ENCODE data around the gene AFG3L2. TPM values are rescaled to one million over a fixed set of nuclear protein-coding genes. Genes with fewer than 3 reads are reported as not detected.

AFG3L2 gene
- total and polyA plus RNA-seq, 2 of the 13 experiments (the other 11 are each of a cell fraction or from before 2014, with no cell fraction given), result 28.6 to 86.9 TPM

DNA sequence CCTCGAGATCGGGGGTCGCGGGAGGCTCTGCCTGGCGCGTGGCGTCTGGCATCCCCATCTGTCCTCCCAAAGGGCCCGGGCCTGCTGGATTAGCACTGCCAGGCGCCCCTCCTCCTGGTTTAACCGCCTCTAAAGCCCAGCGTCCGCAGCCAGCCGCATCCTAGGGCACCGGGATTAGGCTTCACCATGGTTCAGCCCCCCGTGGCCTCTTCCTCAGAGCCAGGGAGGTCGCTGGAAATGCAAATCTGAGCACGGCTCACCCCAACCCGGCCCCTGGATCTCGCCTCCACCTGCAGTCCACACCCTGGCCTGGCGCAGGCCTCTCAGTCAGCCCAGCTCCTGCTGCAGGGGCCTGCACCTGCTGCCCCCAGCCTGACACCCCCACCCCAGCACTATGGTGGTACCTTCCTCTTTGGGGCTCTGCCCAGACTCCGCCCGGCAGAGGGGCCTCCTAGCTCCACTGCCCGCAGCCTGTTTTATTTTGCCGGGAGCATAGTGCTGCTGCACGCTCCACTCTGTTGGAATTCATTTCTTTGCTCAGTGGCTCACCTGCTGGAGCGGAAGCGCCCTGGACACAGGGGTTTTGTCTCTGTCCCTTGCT lies 43.9 kb upstream of the AFG3L2 start (continued):
- TF ChIP-seq ZNF513 (CRISPR knock-in tag; conservative IDR thresholded peaks at IDR 0.05) (no peak), HNRNPH1 (optimal IDR thresholded peaks at IDR 0.05; ENCODE audit: low read depth, low read length) (peak; percentile 61), ZNF136 (CRISPR knock-in tag; IDR thresholded peaks at IDR 0.05; ENCODE audit: low read depth) (0 out of 2 replicates have a peak, but pooled peaks have one; percentile 45), ZC3H4 (CRISPR knock-in tag; IDR thresholded peaks at IDR 0.05; ENCODE audit: borderline replicate concordance) (no peak), CCDC6 (CRISPR knock-in tag; IDR thresholded peaks at IDR 0.05) (0 out of 2 replicates have a peak, but pooled peaks have one; percentile 35), GMEB1 (CRISPR knock-in tag; IDR thresholded peaks at IDR 0.05; ENCODE audit: borderline replicate concordance) (no peak; the same call in 1 of the 2 replicates), ZSCAN21 (CRISPR knock-in tag; IDR thresholded peaks at IDR 0.05; ENCODE audit: borderline replicate concordance) (no peak), ZNF431 (CRISPR knock-in tag; IDR thresholded peaks at IDR 0.05; ENCODE audit: borderline replicate concordance, low read depth) (no peak), GATAD1 (CRISPR knock-in tag; IDR thresholded peaks at IDR 0.05) (peak; percentile 28; the same call in 1 of the 2 replicates), ZFP90 (CRISPR knock-in tag; IDR thresholded peaks at IDR 0.05; ENCODE audit: borderline replicate concordance) (no peak), HOXA3 (CRISPR knock-in tag; IDR thresholded peaks at IDR 0.05) (0 out of 2 replicates have a peak, but pooled peaks have one; percentile 42), ZNF607 (CRISPR knock-in tag; IDR thresholded peaks at IDR 0.05; ENCODE audit: borderline replicate concordance) (peak; percentile 83), MNT (IDR thresholded peaks at IDR 0.05) (no peak), ZNF878 (CRISPR knock-in tag; IDR thresholded peaks at IDR 0.05) (no peak), XRCC5 (optimal IDR thresholded peaks at IDR 0.05; ENCODE audit: low read length) (peak; percentile 74), HOXD1 (CRISPR knock-in tag; IDR thresholded peaks at IDR 0.05) (peak; percentile 15; the same call in 1 of the 2 replicates), MEIS1 (CRISPR knock-in tag; IDR thresholded peaks at IDR 0.05; ENCODE audit: borderline replicate concordance) (no peak), ZNF251 (CRISPR knock-in tag; IDR thresholded peaks at IDR 0.05) (no peak)
- TF ChIP-seq, protein P1, sequence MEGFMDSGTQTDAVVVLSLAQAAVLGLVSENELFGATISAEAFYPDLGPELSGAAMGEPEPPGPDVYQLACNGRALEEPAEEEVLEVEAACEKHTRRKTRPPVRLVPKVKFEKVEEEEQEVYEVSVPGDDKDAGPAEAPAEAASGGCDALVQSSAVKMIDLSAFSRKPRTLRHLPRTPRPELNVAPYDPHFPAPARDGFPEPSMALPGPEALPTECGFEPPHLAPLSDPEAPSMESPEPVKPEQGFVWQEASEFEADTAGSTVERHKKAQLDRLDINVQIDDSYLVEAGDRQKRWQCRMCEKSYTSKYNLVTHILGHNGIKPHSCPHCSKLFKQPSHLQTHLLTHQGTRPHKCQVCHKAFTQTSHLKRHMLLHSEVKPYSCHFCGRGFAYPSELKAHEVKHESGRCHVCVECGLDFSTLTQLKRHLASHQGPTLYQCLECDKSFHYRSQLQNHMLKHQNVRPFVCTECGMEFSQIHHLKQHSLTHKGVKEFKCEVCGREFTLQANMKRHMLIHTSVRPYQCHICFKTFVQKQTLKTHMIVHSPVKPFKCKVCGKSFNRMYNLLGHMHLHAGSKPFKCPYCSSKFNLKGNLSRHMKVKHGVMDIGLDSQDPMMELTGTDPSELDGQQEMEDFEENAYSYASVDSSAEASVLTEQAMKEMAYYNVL (CRISPR knock-in tag; IDR thresholded peaks at IDR 0.05; ENCODE audit: borderline replicate concordance), result peak; percentile 29; the same call in 1 of the 2 replicates
- TF ChIP-seq, protein P2, sequence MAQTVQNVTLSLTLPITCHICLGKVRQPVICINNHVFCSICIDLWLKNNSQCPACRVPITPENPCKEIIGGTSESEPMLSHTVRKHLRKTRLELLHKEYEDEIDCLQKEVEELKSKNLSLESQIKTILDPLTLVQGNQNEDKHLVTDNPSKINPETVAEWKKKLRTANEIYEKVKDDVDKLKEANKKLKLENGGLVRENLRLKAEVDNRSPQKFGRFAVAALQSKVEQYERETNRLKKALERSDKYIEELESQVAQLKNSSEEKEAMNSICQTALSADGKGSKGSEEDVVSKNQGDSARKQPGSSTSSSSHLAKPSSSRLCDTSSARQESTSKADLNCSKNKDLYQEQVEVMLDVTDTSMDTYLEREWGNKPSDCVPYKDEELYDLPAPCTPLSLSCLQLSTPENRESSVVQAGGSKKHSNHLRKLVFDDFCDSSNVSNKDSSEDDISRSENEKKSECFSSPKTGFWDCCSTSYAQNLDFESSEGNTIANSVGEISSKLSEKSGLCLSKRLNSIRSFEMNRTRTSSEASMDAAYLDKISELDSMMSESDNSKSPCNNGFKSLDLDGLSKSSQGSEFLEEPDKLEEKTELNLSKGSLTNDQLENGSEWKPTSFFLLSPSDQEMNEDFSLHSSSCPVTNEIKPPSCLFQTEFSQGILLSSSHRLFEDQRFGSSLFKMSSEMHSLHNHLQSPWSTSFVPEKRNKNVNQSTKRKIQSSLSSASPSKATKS (CRISPR knock-in tag; IDR thresholded peaks at IDR 0.05), result no peak

All from HepG2 (cell line).